LHCN-M2 (cell line): ENCODE results near the gene COL12A1. TPM values are rescaled to one million over a fixed set of nuclear protein-coding genes. Genes with fewer than 3 reads are reported as not detected.
A peak's percentile ranks its signal among the peaks of the same experiment; 100 is the strongest.

Experiments
- DNase-seq: peaks from one replicate; pipeline ENCODE4 v3.0.0-alpha.2; 2012; ENCODE audit warnings: low read depth
- total RNA-seq: library from RNA; depleted of rRNA; stranded (reverse); fragments of >200 nt; gene quantifications from 2 replicates; pipeline ENCODE4 v1.2.3, GENCODE V29; 2014

The COL12A1 gene
- total RNA-seq, 1 experiment from 2014 or later = 31.5 TPM

- DNase-seq = no peak
These were observed 25.0 kb downstream of the COL12A1 start for GRCh38 chr6:75180864-75181263.

- DNase-seq = no peak
These were observed 27.1 kb downstream of the COL12A1 start for GRCh38 chr6:75178757-75179156.

- no peak for DNase-seq
These were observed 29.7 kb downstream of the COL12A1 start for GRCh38 chr6:75176076-75176582.

- DNase-seq = no peak
These were observed 33.9 kb downstream of the COL12A1 start for GRCh38 chr6:75171986-75172385.

- DNase-seq = no peak
These were observed 34.3 kb downstream of the COL12A1 start for GRCh38 chr6:75171567-75171966.

- DNase-seq = no peak
These were observed 34.9 kb downstream of the COL12A1 start for GRCh38 chr6:75170691-75171560.

GRCh38 chr6:75169689-75170586 is 35.9 kb downstream of the COL12A1 start:
- DNase-seq = no peak

- no peak for DNase-seq
These were observed 38.0 kb downstream of the COL12A1 start for GRCh38 chr6:75167851-75168250.

GRCh38 chr6:75167325-75167724 is 38.5 kb downstream of the COL12A1 start:
- DNase-seq = peak; percentile 26

- DNase-seq = no peak
These were observed 39.1 kb downstream of the COL12A1 start for GRCh38 chr6:75166773-75167172.

GRCh38 chr6:75166236-75166635 is 39.6 kb downstream of the COL12A1 start:
- no peak for DNase-seq

- no peak for DNase-seq
These were observed 47.7 kb downstream of the COL12A1 start for GRCh38 chr6:75158176-75158575.

- no peak for DNase-seq
These were observed 48.5 kb downstream of the COL12A1 start for GRCh38 chr6:75157336-75157735.

- DNase-seq = no peak
These were observed 49.5 kb downstream of the COL12A1 start for GRCh38 chr6:75156186-75156878.

- DNase-seq = peak; percentile 22
These were observed 50.2 kb downstream of the COL12A1 start for GRCh38 chr6:75155631-75156030.

GRCh38 chr6:75154973-75155372 is 50.9 kb downstream of the COL12A1 start:
- no peak for DNase-seq

- DNase-seq = no peak
These were observed 55.0 kb downstream of the COL12A1 start for GRCh38 chr6:75150685-75151412.

GRCh38 chr6:75149696-75150095 is 56.2 kb downstream of the COL12A1 start:
- DNase-seq = no peak

GRCh38 chr6:75149240-75149639 is 56.6 kb downstream of the COL12A1 start:
- no peak for DNase-seq

- DNase-seq = peak; percentile 45
These were observed 58.3 kb downstream of the COL12A1 start for GRCh38 chr6:75147512-75147911.

GRCh38 chr6:75145976-75146375 is 59.9 kb downstream of the COL12A1 start:
- DNase-seq = no peak
